ENCODE measurements around the gene TGFBR3.

DNA sequence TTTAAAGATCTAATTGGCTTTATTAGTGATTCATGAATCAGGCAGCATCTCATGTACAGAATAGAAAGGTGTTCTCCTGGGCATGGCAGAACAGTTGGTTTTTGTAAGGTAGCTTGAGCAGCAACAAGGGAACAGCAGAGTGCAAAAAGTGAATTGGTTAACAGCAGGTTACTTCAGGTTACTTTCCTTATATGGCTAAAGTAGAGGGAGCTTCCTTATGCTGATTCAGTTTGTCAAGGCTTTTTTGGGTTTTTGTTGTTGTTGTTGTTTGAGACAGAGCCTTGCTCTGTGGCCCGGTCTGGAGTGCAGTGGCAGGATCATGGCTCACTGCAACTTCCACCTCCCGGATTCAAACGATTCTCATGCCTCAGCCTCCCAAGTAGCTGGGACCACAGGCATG, 252.5 kb downstream of the TGFBR3 start:
- TF ChIP-seq, protein P1, sequence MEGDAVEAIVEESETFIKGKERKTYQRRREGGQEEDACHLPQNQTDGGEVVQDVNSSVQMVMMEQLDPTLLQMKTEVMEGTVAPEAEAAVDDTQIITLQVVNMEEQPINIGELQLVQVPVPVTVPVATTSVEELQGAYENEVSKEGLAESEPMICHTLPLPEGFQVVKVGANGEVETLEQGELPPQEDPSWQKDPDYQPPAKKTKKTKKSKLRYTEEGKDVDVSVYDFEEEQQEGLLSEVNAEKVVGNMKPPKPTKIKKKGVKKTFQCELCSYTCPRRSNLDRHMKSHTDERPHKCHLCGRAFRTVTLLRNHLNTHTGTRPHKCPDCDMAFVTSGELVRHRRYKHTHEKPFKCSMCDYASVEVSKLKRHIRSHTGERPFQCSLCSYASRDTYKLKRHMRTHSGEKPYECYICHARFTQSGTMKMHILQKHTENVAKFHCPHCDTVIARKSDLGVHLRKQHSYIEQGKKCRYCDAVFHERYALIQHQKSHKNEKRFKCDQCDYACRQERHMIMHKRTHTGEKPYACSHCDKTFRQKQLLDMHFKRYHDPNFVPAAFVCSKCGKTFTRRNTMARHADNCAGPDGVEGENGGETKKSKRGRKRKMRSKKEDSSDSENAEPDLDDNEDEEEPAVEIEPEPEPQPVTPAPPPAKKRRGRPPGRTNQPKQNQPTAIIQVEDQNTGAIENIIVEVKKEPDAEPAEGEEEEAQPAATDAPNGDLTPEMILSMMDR (tag by site-specific recombination; IDR thresholded peaks at IDR 0.05) = no peak
- TF ChIP-seq, protein P2, sequence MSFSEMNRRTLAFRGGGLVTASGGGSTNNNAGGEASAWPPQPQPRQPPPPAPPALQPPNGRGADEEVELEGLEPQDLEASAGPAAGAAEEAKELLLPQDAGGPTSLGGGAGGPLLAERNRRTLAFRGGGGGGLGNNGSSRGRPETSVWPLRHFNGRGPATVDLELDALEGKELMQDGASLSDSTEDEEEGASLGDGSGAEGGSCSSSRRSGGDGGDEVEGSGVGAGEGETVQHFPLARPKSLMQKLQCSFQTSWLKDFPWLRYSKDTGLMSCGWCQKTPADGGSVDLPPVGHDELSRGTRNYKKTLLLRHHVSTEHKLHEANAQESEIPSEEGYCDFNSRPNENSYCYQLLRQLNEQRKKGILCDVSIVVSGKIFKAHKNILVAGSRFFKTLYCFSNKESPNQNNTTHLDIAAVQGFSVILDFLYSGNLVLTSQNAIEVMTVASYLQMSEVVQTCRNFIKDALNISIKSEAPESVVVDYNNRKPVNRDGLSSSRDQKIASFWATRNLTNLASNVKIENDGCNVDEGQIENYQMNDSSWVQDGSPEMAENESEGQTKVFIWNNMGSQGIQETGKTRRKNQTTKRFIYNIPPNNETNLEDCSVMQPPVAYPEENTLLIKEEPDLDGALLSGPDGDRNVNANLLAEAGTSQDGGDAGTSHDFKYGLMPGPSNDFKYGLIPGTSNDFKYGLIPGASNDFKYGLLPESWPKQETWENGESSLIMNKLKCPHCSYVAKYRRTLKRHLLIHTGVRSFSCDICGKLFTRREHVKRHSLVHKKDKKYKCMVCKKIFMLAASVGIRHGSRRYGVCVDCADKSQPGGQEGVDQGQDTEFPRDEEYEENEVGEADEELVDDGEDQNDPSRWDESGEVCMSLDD (tag by site-specific recombination; IDR thresholded peaks at IDR 0.05) = no peak
- TF ChIP-seq ZNF48 (tag by site-specific recombination; IDR thresholded peaks at IDR 0.05) (no peak), GLI4 (tag by site-specific recombination; IDR thresholded peaks at IDR 0.05) (no peak), ZSCAN30 (tag by site-specific recombination; IDR thresholded peaks at IDR 0.05) (no peak), ZNF169 (tag by site-specific recombination; IDR thresholded peaks at IDR 0.05) (no peak), SETDB1 (IDR thresholded peaks at IDR 0.05; ENCODE audit: insufficient read length, low read length) (no peak), ZNF777 (tag by site-specific recombination; IDR thresholded peaks at IDR 0.05; ENCODE audit: borderline replicate concordance) (no peak), GLI2 (tag by site-specific recombination; IDR thresholded peaks at IDR 0.05; ENCODE audit: borderline replicate concordance, low read depth) (no peak), ZNF138 (tag by site-specific recombination; IDR thresholded peaks at IDR 0.05; ENCODE audit: borderline replicate concordance) (no peak)
- TF ChIP-seq, protein P3, sequence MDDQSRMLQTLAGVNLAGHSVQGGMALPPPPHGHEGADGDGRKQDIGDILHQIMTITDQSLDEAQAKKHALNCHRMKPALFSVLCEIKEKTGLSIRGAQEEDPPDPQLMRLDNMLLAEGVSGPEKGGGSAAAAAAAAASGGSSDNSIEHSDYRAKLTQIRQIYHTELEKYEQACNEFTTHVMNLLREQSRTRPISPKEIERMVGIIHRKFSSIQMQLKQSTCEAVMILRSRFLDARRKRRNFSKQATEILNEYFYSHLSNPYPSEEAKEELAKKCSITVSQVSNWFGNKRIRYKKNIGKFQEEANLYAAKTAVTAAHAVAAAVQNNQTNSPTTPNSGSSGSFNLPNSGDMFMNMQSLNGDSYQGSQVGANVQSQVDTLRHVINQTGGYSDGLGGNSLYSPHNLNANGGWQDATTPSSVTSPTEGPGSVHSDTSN (CRISPR knock-in tag; IDR thresholded peaks at IDR 0.05) = no peak
- TF ChIP-seq, protein P4, sequence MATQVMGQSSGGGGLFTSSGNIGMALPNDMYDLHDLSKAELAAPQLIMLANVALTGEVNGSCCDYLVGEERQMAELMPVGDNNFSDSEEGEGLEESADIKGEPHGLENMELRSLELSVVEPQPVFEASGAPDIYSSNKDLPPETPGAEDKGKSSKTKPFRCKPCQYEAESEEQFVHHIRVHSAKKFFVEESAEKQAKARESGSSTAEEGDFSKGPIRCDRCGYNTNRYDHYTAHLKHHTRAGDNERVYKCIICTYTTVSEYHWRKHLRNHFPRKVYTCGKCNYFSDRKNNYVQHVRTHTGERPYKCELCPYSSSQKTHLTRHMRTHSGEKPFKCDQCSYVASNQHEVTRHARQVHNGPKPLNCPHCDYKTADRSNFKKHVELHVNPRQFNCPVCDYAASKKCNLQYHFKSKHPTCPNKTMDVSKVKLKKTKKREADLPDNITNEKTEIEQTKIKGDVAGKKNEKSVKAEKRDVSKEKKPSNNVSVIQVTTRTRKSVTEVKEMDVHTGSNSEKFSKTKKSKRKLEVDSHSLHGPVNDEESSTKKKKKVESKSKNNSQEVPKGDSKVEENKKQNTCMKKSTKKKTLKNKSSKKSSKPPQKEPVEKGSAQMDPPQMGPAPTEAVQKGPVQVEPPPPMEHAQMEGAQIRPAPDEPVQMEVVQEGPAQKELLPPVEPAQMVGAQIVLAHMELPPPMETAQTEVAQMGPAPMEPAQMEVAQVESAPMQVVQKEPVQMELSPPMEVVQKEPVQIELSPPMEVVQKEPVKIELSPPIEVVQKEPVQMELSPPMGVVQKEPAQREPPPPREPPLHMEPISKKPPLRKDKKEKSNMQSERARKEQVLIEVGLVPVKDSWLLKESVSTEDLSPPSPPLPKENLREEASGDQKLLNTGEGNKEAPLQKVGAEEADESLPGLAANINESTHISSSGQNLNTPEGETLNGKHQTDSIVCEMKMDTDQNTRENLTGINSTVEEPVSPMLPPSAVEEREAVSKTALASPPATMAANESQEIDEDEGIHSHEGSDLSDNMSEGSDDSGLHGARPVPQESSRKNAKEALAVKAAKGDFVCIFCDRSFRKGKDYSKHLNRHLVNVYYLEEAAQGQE (tag by site-specific recombination; IDR thresholded peaks at IDR 0.05) = no peak
